Natural killer cell treated with Interleukin-12 subunit alpha and Interleukin-12 subunit beta and Interleukin-15 and Interleukin-18, amount 100 ng/mL, for 72 hours (primary cell): Measurements from ENCODE around the gene CCND1. TPM values are rescaled to one million over a fixed set of nuclear protein-coding genes. Genes with fewer than 3 reads are reported as not detected.
"Not testable (repeated sequence)": the region's sequence is repeated elsewhere in the genome, so short reads cannot be mapped to it uniquely, and the experiment has no call there.

Experiments used
- ATAC-seq, 2 donors: fragments of 150-1000 bp; cut with Tn5 transposase in 1 of 2; sonication (Bioruptor Pico), chemical (Tn5 transposase) in 1 of 2; 2 replicates each; pipeline ENCODE4 v1.10.0; 2021
- DNase-seq: peaks from one replicate; pipeline ENCODE4 v3.0.0; 2022; ENCODE audit warnings: low spot score
- H3K27ac Mint-ChIP-seq, 2 donors: 1 replicate in 1 of 2; 2 replicates in 1 of 2; pipeline ENCODE4 v1.8.0; 2022; ENCODE audit warnings: mixed read lengths in 2 of 2, mild to moderate bottlenecking in 1 of 2, moderate library complexity in 1 of 2
- H3K27me3 Mint-ChIP-seq, 2 donors: 1 replicate in 1 of 2; 2 replicates in 1 of 2; pipeline ENCODE4 v1.8.0; 2022; ENCODE audit warnings: mixed read lengths in 2 of 2
- H3K36me3 Mint-ChIP-seq: one replicate; pipeline ENCODE4 v1.8.0; 2022; ENCODE audit warnings: mixed read lengths
- H3K4me1 Mint-ChIP-seq, 2 donors: 1 replicate in 1 of 2; 2 replicates in 1 of 2; pipeline ENCODE4 v1.8.0; 2022; ENCODE audit warnings: low read depth in 2 of 2, mixed read lengths in 2 of 2, mild to moderate bottlenecking in 1 of 2
- H3K4me3 Mint-ChIP-seq: one replicate; pipeline ENCODE4 v1.8.0; 2022; ENCODE audit warnings: mixed read lengths
- H3K9me3 Mint-ChIP-seq: 2 replicates; pipeline ENCODE4 v1.8.0; 2022; ENCODE audit warnings: mixed read lengths
- total RNA-seq, 2 donors: library from RNA; stranded (reverse); gene quantifications; one replicate each; pipeline ENCODE4 v1.2.3, GENCODE V29; 2022

Gene CCND1
- total RNA-seq, 2 donors from 2014 or later = 0.67 TPM; not detected in 1

DNA sequence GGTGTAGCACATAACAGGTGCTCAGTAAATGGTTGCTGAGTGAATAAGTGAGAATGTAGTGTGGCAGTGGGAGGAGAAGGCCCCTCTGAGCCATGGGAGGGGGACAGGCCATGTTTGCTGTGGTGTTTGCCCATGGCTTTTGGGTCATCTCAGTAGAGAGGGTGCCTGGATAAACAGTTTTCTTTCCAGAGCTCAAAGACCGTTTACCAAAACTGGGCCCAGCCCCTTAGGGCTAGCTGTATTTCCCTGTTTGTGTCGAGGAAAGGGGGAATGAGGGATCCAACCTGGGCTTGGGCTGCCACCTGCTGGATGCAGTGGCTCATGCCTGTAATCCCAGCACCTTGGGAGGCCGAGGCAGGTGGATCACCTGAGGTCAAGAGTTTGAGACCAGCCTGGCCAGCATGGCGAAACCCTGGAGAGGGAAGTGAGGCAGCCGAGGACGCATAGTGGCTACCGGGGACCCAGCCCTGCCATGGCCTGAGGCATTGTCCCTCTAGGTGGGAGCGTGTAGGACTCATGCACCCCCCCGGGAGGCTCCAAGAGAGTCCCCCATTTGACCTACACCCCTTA lies 42.9 kb downstream of the CCND1 start:
- H3K4me1 Mint-ChIP-seq = peaks cover 0 to 3% of the 10 kb centered on the region in 2 donors
- peaks cover 9 to 10% of the 10 kb centered on the region in 2 donors for H3K27me3 Mint-ChIP-seq
- ATAC-seq = no peak
- no peaks in the 10 kb centered on the region for H3K36me3 Mint-ChIP-seq
- H3K27ac Mint-ChIP-seq = no peak overlapping the region
- no peak for DNase-seq
- no peak overlapping the region for H3K4me3 Mint-ChIP-seq
- H3K9me3 Mint-ChIP-seq = no peaks in the 10 kb centered on the region

DNA sequence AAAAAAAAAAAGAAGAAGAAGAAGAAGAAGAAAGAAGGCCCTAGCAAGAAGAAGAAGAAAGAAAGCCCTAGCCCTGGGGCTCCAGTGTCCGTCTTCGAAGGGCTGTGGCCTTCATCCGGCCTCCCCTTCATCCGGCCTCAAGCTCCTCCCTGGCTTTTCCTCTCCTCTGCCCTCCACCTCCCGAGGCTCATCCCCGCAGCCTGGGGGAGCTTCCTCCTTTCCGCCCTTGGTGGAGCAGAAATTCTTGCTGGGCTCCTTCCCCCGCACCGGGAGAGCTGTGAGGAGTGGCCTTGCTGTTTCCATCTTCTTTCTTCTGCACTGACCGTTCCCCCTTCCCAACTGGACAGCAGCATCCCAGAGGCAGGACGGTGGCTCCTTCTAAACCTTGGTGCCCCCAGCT lies 43.7 kb downstream of the CCND1 start:
- Mint-ChIP-seq H3K27me3 (peaks cover 12 to 15% of the 10 kb centered on the region in 2 donors), H3K36me3 (no peaks in the 10 kb centered on the region), H3K9me3 (no peaks in the 10 kb centered on the region), H3K4me1 (peaks cover 0 to 3% of the 10 kb centered on the region in 2 donors), H3K27ac (no peak overlapping the region), H3K4me3 (no peak overlapping the region)
- no peak for ATAC-seq
- DNase-seq = no peak

DNA sequence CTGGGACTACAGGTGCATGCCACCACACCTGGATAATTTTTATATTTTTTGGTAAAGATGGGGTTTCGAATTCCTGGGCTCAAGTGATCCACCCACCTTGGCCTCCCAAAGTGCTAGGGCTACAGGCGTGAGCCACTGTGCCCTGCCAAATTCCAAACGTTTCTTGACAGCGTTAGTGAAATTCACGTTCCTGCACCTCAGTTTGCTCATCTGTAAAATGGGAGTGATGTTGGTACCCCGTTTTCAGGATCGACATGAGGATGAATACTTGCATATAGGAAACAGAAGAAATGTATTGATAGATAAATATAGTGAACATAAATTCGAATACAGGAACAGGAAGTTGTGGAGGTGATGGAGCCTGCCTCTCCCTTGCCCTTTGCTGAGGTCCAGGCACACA lies 44.4 kb downstream of the CCND1 start:
- no peak overlapping the region for H3K27ac Mint-ChIP-seq
- DNase-seq = no peak
- no peak overlapping the region for H3K4me3 Mint-ChIP-seq
- H3K4me1 Mint-ChIP-seq = peaks cover 0 to 3% of the 10 kb centered on the region in 2 donors
- ATAC-seq = no peak
- H3K9me3 Mint-ChIP-seq = no peaks in the 10 kb centered on the region
- H3K27me3 Mint-ChIP-seq = peaks cover 19% of the 10 kb centered on the region in 2 donors
- peaks cover under 1% of the 10 kb centered on the region for H3K36me3 Mint-ChIP-seq

DNA sequence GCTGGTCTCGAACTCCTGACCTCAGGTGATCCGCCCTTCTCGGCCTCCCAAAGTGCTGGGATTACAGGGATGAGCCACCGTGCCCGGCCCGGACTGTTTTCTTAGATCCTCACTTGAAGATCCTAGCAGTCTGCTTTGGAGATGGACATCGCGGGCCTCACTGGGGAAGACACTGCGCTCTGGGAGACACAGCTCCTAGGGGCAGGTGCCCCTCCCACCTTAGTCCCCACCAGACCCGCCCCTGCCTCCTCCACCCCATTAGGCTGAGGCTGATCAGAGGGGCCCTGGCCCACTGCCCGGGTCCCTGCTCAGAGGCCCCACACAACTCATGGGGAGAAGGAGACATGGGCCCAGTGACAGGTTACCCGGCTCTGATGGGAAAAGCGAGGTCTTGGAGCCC lies 45.5 kb downstream of the CCND1 start:
- Mint-ChIP-seq H3K27me3 (peaks cover 25 to 27% of the 10 kb centered on the region in 2 donors), H3K27ac (no peak overlapping the region), H3K4me3 (no peak overlapping the region), H3K9me3 (no peaks in the 10 kb centered on the region), H3K4me1 (peaks cover 0 to 3% of the 10 kb centered on the region in 2 donors), H3K36me3 (peaks cover 4% of the 10 kb centered on the region)
- DNase-seq (no peak), ATAC-seq (no peak)

DNA sequence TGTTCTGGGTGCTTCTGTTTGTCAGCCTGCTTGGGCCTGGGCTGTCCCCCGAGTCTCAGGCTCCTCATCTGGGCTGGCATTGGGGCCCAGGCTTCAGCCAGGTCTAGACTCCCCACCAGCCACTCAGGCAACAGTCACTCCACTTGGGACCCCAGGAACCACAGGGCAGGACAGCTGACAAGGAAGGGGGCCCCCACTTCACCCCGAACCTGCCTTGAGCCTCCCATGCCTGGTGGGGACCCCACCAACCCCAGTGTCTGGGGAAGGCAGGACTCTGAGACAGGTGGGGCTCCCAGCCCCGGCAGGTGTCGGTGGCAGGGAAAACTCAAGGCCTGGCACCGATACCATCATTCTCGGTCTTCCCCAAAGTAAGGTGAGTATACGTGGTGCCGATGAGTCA lies 45.9 kb downstream of the CCND1 start:
- no peak overlapping the region for H3K27ac Mint-ChIP-seq
- peaks cover 4% of the 10 kb centered on the region for H3K36me3 Mint-ChIP-seq
- no peak overlapping the region for H3K4me3 Mint-ChIP-seq
- peaks cover 28 to 31% of the 10 kb centered on the region in 2 donors for H3K27me3 Mint-ChIP-seq
- peaks cover 0 to 3% of the 10 kb centered on the region in 2 donors for H3K4me1 Mint-ChIP-seq
- DNase-seq (no peak), ATAC-seq (no peak)
- H3K9me3 Mint-ChIP-seq = no peaks in the 10 kb centered on the region

DNA sequence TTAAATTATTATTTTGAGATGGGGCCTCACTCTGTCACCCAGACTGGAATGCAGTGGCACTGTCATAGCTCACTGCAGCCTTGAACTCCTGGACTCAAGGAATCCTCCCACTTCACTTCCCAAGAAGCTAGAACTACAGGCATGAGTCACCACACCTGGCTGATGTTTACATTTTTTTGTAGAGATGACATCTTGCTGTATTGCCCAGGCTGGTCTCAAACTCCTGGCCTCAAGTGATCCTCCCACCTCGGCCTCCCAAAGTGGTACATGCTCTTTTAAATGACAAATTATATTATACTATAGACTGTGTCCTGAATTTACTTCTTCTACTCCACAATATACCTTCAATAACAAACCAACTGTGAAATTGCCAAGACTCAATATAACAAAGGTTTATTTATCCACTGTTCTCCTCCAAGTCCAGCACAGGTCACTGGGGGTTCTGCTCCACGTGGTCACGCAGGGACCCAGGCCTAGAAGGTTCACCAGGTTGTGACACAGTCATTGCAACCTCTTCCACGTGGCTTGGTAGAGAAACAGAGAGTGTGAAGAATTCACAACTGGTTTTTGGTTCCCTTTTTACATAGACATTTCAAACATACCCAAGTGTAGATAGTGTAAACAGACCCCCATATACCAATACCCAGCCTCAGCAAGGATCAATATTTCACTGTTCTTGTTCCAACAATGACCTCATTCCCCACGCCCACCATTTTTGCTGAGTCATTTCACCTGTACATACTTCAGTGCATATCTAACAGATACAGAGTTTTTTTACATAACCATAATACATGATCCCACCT lies 47.2 kb downstream of the CCND1 start:
- not testable (repeated sequence) for H3K4me1 Mint-ChIP-seq, H3K9me3 Mint-ChIP-seq, H3K27ac Mint-ChIP-seq, H3K4me3 Mint-ChIP-seq, H3K36me3 Mint-ChIP-seq, DNase-seq, ATAC-seq
- H3K27me3 Mint-ChIP-seq = peaks cover 35 to 42% of the 10 kb centered on the region in 2 donors

DNA sequence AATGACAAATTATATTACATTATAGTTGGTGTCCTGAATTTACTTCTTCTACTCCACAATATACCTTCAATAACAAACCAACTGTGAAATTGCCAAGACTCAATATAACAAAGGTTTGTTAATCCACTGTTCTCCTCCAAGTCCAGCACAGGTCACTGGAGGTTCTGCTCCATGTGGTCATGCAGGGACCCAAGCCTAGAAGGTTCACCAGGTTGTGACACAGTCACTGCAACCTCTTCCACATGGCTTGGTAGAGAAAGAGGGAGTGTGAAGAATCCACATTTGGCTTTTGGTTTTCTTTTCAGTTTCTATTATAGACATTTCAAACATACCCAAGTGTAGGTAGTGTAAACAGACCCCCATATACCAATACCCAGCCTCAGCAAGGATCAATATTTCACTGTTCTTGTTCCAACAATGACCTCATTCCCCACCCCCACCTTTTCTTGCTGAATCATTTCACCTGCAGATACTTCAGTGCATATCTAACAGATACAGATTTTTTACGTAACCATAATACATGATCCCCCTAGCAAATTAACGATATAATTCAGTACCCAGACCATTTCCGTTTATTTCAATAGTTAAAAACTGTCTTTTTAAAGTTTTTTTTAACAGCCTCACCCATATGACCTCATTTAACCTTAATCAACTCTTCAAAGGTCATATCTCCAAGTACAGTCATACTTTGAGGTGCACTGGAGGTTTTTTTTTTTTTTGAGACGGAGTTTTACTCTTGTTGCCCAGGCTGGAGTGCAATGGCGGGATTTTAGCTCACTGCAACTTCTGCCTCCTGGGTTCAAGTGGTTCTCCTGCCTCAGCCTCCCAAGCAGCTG lies 48.7 kb downstream of the CCND1 start:
- no peaks in the 10 kb centered on the region for H3K9me3 Mint-ChIP-seq
- H3K4me1 Mint-ChIP-seq = peaks cover 0 to 3% of the 10 kb centered on the region in 2 donors
- DNase-seq = no peak
- H3K27me3 Mint-ChIP-seq = peaks cover 33 to 42% of the 10 kb centered on the region in 2 donors
- no peak for ATAC-seq
- no peak overlapping the region for H3K4me3 Mint-ChIP-seq
- peaks cover 4% of the 10 kb centered on the region for H3K36me3 Mint-ChIP-seq
- H3K27ac Mint-ChIP-seq = no peak overlapping the region

DNA sequence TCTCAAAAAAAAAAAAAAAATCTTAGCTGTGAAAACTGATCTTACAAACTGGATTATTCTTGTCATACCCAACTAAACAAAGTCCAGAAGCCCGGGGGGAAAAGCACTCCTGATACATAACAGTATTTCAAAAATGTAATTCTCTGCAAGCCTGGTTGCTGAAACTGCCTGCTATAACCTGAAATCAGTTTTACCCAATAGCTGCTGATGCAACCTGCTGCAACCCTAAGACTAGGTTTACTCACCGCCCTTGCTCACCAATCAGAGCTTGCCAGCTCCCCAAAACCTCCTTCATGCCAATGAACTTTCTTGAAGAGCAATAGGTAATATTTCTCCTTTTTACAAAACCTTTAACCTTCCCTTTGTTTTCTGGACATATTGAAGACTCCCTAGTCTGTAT lies 50.5 kb downstream of the CCND1 start:
- Mint-ChIP-seq H3K27me3 (peaks cover 39 to 54% of the 10 kb centered on the region in 2 donors), H3K4me3 (no peak overlapping the region), H3K9me3 (no peaks in the 10 kb centered on the region), H3K27ac (no peak overlapping the region), H3K36me3 (peaks cover 4% of the 10 kb centered on the region), H3K4me1 (no peaks in the 10 kb centered on the region)
- no peak for ATAC-seq
- no peak for DNase-seq

DNA sequence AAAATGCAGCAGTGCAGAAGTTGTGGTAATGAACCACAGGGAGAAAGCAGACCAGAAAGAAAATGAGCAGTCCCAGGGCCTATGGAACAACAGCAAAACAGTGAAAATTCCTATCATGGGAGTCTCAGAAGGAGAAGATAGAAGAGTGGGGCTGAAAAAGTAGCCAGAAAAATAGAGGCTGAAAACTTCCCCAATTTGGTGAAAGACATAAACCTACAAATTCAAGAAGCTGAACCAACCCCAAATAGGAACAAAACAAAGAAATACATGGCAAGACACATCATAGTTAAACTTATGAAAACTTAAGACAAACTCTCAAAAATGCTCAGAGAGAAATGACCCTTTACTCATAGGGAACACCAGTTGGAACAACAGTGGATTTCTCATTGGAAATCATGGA lies 51.5 kb downstream of the CCND1 start:
- Mint-ChIP-seq H3K4me1 (no peaks in the 10 kb centered on the region), H3K27ac (no peak overlapping the region), H3K36me3 (peaks cover 4% of the 10 kb centered on the region), H3K4me3 (no peak overlapping the region), H3K27me3 (peaks cover 37 to 56% of the 10 kb centered on the region in 2 donors), H3K9me3 (no peaks in the 10 kb centered on the region)
- ATAC-seq (no peak), DNase-seq (no peak)

DNA sequence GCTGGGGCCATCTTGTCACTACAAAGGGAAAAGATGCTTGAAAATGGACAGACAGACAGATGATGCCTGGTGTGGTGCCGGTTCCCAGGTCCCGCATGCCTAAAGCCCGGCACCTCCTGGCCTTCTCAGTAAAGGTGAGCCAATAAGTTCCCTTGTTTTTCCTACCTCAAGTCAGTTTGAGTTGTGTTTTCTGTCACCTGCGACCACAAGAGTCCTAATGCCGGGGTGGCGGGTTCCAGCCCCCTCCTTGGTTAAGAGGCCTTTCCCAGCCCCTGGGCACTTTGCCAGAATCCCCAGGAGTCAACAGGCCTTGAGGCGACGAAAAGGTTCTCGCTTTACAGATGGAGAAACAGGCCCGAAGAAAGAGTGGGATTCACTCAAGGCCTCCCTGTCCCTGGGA lies 53.8 kb downstream of the CCND1 start:
- no peak overlapping the region for H3K4me3 Mint-ChIP-seq
- H3K4me1 Mint-ChIP-seq = no peaks in the 10 kb centered on the region
- ATAC-seq (no peak), DNase-seq (no peak)
- peaks cover 4% of the 10 kb centered on the region for H3K36me3 Mint-ChIP-seq
- H3K27ac Mint-ChIP-seq = no peak overlapping the region
- H3K27me3 Mint-ChIP-seq = peaks cover 29 to 43% of the 10 kb centered on the region in 2 donors
- H3K9me3 Mint-ChIP-seq = no peaks in the 10 kb centered on the region

DNA sequence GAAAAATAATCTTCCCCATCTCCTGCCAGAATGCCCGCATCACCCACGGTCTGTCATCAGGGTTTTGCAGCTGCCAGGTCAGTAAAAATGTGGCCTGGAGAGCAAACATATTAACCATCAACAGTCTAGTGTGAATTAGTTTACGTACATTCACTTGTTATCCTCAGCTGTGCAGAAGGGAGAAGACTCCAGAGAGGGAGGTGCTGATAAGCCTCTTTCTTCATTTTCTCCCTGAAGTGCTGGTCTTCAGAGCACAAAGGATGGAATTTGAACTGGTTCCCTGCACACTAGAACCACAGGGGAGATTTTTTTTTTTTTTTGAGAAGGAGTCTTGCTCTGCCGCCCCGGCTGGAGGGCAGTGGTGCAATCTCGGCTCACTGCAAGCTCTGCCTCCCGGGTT lies 54.6 kb downstream of the CCND1 start:
- Mint-ChIP-seq H3K9me3 (no peaks in the 10 kb centered on the region), H3K27me3 (peaks cover 27 to 38% of the 10 kb centered on the region in 2 donors), H3K4me3 (no peak overlapping the region), H3K27ac (no peak overlapping the region), H3K36me3 (peaks cover 1% of the 10 kb centered on the region), H3K4me1 (no peaks in the 10 kb centered on the region)
- ATAC-seq (no peak), DNase-seq (no peak)

DNA sequence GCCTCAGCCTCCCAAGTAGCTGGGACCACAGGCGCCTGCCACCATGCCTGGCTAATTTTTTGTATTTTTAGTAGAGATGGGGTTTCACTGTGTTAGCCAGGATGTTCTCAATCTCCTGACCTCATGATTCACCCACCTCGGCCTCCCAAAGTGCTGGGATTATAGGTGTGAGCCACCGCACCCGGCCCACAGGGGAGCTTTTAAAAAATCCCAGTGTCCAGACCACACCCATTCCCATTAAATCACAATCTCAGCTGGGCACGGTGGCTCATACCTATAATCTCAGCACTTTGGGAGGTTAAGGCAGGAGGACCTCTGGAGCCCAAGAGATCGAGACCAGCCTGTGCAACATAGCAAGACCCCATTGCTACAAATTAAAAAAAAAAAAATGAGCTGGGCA lies 55.0 kb downstream of the CCND1 start:
- not testable (repeated sequence) for ATAC-seq, DNase-seq, H3K27ac Mint-ChIP-seq

DNA sequence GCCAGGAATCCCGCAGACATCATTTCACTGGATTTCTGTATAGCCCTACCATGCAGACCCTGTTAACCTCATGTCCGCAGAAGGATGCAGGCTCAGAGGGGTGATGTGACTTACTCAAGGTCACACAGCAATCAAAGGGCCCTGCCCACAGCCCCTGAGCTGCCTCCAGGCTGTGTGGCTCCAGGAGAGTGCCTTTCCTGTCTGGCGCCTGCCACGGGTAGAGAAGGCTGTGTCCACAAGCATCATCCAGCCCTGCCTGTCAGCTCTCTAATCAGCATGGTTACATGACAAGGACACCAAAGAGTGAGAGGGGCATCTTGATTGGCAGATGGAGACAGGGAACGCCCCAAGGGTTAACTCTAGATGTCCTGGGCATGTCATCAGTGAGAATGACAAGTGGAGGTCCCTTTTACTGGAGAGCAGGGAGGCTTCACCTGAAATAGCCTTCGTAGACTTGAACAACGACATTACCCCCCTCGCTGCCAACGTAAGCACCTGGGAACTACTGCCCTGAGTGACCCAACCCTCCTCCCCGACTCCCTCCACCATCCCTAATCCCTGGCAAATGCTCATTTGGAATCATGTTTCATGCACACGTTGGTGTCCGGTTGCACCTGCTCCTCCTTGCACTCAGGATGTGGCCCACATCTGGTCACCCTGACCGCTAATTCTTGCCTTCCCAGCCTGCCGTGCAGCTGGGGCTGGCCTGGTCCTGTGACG lies 56.0 kb downstream of the CCND1 start:
- ATAC-seq = no peak
- no peak overlapping the region for H3K27ac Mint-ChIP-seq
- DNase-seq = no peak
- H3K4me1 Mint-ChIP-seq = no peaks in the 10 kb centered on the region
- H3K4me3 Mint-ChIP-seq = no peak overlapping the region
- H3K9me3 Mint-ChIP-seq = no peaks in the 10 kb centered on the region
- no peaks in the 10 kb centered on the region for H3K36me3 Mint-ChIP-seq
- peaks cover 24 to 34% of the 10 kb centered on the region in 2 donors for H3K27me3 Mint-ChIP-seq

More for the DNA sequence above, 55.0 kb downstream of the CCND1 start:
- H3K36me3 Mint-ChIP-seq, H3K4me3 Mint-ChIP-seq, H3K4me1 Mint-ChIP-seq, H3K9me3 Mint-ChIP-seq: not testable (repeated sequence)
- H3K27me3 Mint-ChIP-seq = peaks cover 28 to 38% of the 10 kb centered on the region in 2 donors
